GM12865 (cell line): ENCODE results near the gene PRAMEF2.
"Not testable (repeated sequence)": the region's sequence is repeated elsewhere in the genome, so short reads cannot be mapped to it uniquely, and the experiment has no call there.

Source experiments
- DNase-seq: peaks from one replicate; pipeline ENCODE4 v3.0.0; 2010; ENCODE audit warnings: low read depth
- H3K4me3 ChIP-seq: 2 replicates; pipeline ENCODE4 v1.5.1; 2011; ENCODE audit warnings: mild to moderate bottlenecking, low read depth, low read length, control low read depth
- TF ChIP-seq, protein P1 (sequence below): IDR thresholded peaks from 2 replicates; pipeline ENCODE4 v1.5.1; 2011; ENCODE audit warnings: low read length, control low read depth, low read depth, inconsistent platforms; ENCODE audit not compliant: insufficient read depth; ENCODE audit errors: missing control alignments

Gene PRAMEF2, protein sequence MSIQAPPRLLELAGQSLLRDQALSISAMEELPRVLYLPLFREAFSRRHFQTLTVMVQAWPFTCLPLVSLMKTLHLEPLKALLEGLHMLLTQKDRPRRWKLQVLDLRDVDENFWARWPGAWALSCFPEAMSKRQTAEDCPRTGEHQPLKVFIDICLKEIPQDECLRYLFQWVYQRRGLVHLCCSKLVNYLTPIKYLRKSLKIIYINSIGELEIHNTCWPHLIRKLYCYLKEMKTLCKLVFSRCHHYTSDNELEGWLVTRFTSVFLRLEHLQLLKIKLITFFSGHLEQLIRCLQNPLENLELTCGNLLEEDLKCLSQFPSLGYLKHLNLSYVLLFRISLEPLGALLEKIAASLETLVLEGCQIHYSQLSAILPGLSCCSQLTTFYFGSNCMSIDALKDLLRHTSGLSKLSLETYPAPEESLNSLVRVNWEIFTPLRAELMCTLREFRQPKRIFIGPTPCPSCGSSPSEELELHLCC

DNA sequence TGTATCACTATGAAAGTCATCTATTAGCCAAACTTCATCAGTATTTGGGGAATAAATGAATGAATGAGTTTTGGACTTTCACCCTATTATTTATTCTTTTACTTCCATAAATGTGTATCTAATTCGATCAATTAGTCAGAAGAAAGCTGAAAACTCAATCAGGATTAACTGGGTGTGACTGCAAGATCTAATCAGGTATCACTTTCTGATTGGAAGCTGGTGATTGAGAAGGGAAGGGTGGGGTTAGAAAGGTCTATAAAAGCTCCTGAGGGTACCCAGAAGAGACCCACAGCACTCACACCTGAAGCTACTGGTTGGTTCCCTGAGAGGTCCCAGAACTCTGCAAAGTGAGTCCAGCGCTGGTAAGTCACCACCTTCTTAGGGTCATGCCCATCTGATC is at the start of gene PRAMEF2:
TSS of gene PRAMEF2 (plus strand) at position 301 of the 400 bp plus-strand sequence. CDS start 1,924 bp downstream, outside the sequence.
- H3K4me3 ChIP-seq, DNase-seq: not testable (repeated sequence)

- TF ChIP-seq, protein P1, sequence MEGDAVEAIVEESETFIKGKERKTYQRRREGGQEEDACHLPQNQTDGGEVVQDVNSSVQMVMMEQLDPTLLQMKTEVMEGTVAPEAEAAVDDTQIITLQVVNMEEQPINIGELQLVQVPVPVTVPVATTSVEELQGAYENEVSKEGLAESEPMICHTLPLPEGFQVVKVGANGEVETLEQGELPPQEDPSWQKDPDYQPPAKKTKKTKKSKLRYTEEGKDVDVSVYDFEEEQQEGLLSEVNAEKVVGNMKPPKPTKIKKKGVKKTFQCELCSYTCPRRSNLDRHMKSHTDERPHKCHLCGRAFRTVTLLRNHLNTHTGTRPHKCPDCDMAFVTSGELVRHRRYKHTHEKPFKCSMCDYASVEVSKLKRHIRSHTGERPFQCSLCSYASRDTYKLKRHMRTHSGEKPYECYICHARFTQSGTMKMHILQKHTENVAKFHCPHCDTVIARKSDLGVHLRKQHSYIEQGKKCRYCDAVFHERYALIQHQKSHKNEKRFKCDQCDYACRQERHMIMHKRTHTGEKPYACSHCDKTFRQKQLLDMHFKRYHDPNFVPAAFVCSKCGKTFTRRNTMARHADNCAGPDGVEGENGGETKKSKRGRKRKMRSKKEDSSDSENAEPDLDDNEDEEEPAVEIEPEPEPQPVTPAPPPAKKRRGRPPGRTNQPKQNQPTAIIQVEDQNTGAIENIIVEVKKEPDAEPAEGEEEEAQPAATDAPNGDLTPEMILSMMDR: no peak
- DNase-seq: no peak
Measured at GRCh38 chr1:12809933-12810332, 47.0 kb upstream of the PRAMEF2 start.

DNA sequence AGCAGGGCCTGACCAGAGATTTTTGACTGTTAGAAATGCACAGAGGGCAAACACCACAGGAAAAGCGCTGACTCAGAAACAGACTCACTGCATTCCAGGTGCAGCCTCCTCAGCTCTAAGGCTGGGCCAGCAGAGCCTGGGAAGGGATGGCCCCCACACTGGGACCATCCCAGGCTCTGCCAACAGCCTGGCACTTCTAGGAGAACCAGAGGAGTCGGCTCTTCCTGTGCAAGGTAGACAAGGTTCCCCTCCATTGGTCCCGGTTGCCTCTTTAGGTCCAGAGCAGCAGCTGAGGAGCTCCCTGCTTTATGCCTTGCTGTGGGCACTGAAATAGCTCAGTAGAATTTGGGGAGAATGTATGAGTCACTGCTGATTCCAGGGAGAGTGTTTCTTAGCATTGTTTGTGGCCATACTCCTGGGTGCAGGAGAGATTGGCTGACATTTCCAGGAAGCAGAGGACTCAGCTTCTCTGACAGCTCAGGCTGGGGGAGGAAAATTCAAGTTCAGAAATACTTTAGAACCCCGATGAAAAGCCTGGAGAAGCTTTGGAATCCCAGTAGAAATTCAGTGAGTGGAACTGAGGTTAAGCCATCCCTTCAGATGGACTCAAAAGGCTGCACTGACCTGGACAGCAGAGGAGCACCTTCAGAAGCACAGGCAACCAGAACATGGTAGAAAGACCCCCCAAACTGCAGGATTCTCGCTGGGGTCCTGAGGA is 46.0 kb upstream of the PRAMEF2 start:
- H3K4me3 ChIP-seq: no peak overlapping the region
- TF ChIP-seq, protein P1: no peak
- no peak for DNase-seq

More at GRCh38 chr1:12809933-12810332, 47.0 kb upstream of the PRAMEF2 start:
- no peak overlapping the region for H3K4me3 ChIP-seq

DNA sequence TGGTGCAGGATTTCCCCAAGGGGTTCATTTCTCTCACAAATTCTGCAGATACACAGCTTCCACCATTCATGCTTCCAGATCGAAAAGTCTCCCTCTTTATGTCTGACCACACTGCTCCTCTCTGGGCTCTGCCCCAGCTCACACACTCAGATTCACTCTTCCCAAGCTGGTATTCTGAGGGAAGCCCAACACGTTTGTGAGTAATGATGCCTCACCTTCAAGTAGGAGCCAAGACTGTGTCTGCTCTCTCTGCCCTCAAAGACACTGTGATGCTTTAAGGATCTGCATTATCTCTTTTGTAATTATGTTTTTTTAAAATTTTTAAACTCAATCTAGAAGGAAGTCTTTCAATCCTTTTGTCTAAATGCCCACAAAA is 45.5 kb upstream of the PRAMEF2 start:
- no peak for DNase-seq
- no peak overlapping the region for H3K4me3 ChIP-seq
- TF ChIP-seq, protein P1: no peak

DNA sequence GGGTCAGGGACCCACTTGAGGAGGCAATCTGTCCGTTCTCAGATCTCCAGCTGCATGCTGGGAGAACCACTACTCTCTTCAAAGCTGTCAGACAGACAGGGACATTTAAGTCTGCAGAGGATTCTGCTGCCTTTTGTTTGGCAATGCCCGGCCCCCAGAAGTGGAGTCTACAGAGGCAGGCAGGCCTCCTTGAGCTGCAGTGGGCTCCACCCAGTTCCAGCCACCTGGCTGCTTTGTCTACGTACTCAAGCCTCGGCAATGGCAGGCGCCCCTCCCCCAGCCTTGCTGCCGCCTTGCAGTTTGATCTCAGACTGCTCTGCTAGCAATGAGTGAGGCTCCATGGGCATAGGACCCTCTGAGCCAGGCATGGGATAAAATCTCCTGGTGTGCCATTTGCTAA is 37.8 kb upstream of the PRAMEF2 start:
- DNase-seq, H3K4me3 ChIP-seq: not testable (repeated sequence)

DNA sequence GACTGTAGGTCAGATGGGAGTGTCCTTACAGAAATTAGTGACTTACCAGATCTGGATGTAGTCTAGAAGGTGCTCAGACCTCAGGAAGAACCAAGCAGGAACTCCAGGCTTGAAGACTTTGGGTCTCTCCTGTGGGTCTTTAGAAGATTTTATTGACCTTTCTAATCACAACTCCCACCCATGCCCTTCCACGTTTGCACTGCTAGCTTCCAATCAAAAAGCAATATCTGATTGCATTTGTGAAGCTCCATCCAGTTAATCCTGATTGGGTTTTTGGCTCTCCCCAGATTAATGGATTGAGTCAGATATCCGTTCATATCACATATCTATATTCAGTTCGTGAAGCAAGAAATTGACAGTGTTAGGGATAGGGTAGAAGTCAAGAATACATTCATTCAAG is 25.6 kb upstream of the PRAMEF2 start, which contains the start of gene PRAMEF11:
TSS of gene PRAMEF11 (minus strand) at position 101 of the 400 bp plus-strand sequence. CDS start 2,621 bp downstream, outside the sequence.
- not testable (repeated sequence) for DNase-seq, H3K4me3 ChIP-seq

GRCh38 chr1:12833251-12833650 is 23.6 kb upstream of the PRAMEF2 start:
- not testable (repeated sequence) for DNase-seq, H3K4me3 ChIP-seq

GRCh38 chr1:12848620-12849019 is 8.3 kb upstream of the PRAMEF2 start, which contains the start of gene HNRNPCL1:
HNRNPCL1 (minus strand) TSS chr1:12848720; CDS start chr1:12848289, 431 bp downstream.
- DNase-seq: not testable (repeated sequence)

DNA sequence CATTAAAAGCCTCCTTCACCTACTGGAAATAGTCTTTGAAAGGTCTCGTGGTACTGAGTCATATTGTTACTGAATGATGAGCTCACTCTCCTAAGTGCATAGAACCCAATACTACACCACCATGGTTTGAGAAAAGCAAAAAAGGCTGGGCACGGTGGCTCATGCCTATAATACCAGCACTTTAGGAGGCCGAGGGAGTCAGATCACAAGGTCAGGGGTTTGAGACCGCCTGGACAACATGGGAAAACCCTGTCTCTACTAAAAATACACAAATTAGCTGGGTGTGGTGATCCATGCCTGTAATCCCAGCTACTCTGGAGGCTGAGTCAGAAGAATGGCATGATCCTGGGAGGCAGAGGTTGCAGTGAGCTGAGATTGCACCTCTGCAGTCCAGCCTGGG is 5.1 kb upstream of the PRAMEF2 start:
- DNase-seq: no peak
- H3K4me3 ChIP-seq: no peak overlapping the region
- TF ChIP-seq, protein P1: no peak

More at GRCh38 chr1:12848620-12849019, 8.3 kb upstream of the PRAMEF2 start, which contains the start of gene HNRNPCL1:
- not testable (repeated sequence) for H3K4me3 ChIP-seq

GRCh38 chr1:12863131-12863880 is 6.4 kb downstream of the PRAMEF2 start:
- not testable (repeated sequence) for DNase-seq, H3K4me3 ChIP-seq

GRCh38 chr1:12878453-12878852 is 21.6 kb downstream of the PRAMEF2 start:
- not testable (repeated sequence) for H3K4me3 ChIP-seq, DNase-seq

DNA sequence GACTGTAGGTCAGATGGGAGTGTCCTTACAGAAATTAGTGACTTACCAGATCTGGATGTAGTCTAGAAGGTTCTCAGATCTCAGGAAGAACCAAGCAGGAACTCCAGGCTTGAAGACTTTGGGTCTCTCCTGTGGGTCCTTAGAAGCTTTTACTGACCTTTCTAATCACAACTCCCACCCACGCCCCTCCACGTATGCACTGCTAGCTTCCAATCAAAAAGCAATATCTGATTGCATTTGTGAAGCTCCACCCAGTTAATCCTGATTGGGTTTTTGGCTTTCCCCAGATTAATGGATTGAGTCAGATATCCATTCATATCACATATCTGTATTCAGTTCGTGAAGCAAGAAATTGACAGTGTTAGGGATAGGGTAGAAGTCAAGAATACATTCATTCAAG is 29.2 kb downstream of the PRAMEF2 start, which contains the start of gene PRAMEF4:
TSS of gene PRAMEF4 (minus strand) at position 101 of the 400 bp plus-strand sequence. CDS start 2,807 bp downstream, outside the sequence.
- DNase-seq: not testable (repeated sequence)

GRCh38 chr1:12898170-12898569 is 41.3 kb downstream of the PRAMEF2 start, which contains the start of gene PRAMEF10:
PRAMEF10 (minus strand) TSS chr1:12898270; CDS start chr1:12895847, 2,423 bp downstream.
- H3K4me3 ChIP-seq, DNase-seq: not testable (repeated sequence)

More for the DNA sequence above, 29.2 kb downstream of the PRAMEF2 start, which contains the start of gene PRAMEF4:
- not testable (repeated sequence) for H3K4me3 ChIP-seq
